Testis (tissue), 3 donors: ENCODE measurements around the gene COA4. TPM values are rescaled to one million over a fixed set of nuclear protein-coding genes. Genes with fewer than 3 reads are reported as not detected.

Experiments
- DNase-seq: peaks from one replicate; pipeline ENCODE4 v3.0.0-alpha.2; 2019
- H3K27ac ChIP-seq, 2 donors: fragments of 200-600 bp; sonication (generic); one replicate each; pipeline ENCODE4 v1.5.1; 2019
- H3K27me3 ChIP-seq: fragments of 200-600 bp; sonication (generic); one replicate; pipeline ENCODE4 v1.5.1; 2019
- H3K36me3 ChIP-seq: fragments of 200-600 bp; sonication (generic); one replicate; pipeline ENCODE4 v1.5.1; 2017; ENCODE audit warnings: low read depth; ENCODE audit errors: missing control alignments
- H3K4me1 ChIP-seq: fragments of 200-600 bp; sonication (generic); one replicate; pipeline ENCODE4 v1.5.1; 2019
- H3K4me3 ChIP-seq, 2 donors: fragments of 200-600 bp; sonication (generic); one replicate each; pipeline ENCODE4 v1.5.1; 2017 to 2019
- H3K9me3 ChIP-seq: fragments of 200-600 bp; sonication (generic); one replicate; pipeline ENCODE4 v1.5.1; 2017
- CTCF ChIP-seq, 3 experiments: fragments of 450-650 bp in 2 of 3; fragments of 200-600 bp in 1 of 3; sonication (generic) in 1 of 3; IDR thresholded peaks; one replicate each; pipeline ENCODE4 v1.5.1; 2016 to 2019; ENCODE audit warnings: antibody characterized with exemption in 3 of 3, mild to moderate bottlenecking in 2 of 3, moderate library complexity in 1 of 3
- POLR2A ChIP-seq: fragments of 450-650 bp; IDR thresholded peaks from one replicate; pipeline ENCODE4 v1.6.1; 2017; ENCODE audit warnings: antibody characterized with exemption, mild to moderate bottlenecking, moderate library complexity
- WGBS, 2 donors: methylation state at CpG; one replicate each; pipeline ENCODE4 v1.1.5; 2018; 5-methylcytosine and 5-hydroxymethylcytosine counted together
- intact Hi-C: fragments of 100-400 bp; cut with DNase I; formaldehyde crosslinking; loops from one replicate; pipeline ENCODE4 v1.15.1; 2023; ENCODE audit warnings: low total_unique reads
- polyA plus RNA-seq: library from polyadenylated mRNA; stranded (reverse); fragments of 350-450 nt; fragmentation: Illumina TruSeq; extraction: RNeasy Lipid Tissue Mini Kit (QIAGEN cat#74804); gene quantifications from one replicate; pipeline ENCODE4 v1.2.3, GENCODE V29; 2014; ENCODE audit warnings: low read depth, low replicate concordance; ENCODE audit not compliant: insufficient read depth
- total RNA-seq, 2 donors: library from RNA; depleted of rRNA; stranded (reverse); fragments of >200 nt; gene quantifications; one replicate each; pipeline ENCODE4 v1.2.3, GENCODE V29; 2016

The COA4 gene
- total and polyA plus RNA-seq, 3 donors from 2014 or later, result 60.5 to 76.5 (median 69.4) TPM

- H3K4me3 ChIP-seq, result no peak overlapping the region
- H3K27me3 ChIP-seq, result no peaks in the 10 kb centered on the region
- H3K36me3 ChIP-seq, result no peaks in the 10 kb centered on the region
- no peaks in the 10 kb centered on the region for H3K9me3 ChIP-seq
- H3K4me1 ChIP-seq, result no peaks in the 10 kb centered on the region
- no peak overlapping the region for H3K27ac ChIP-seq
- no peak for DNase-seq
- no peak for TF ChIP-seq CTCF (IDR thresholded peaks at IDR 0.05)
- TF ChIP-seq POLR2A, result no peak
- intact Hi-C loops, result no loop called here
- WGBS, 2 donors, result 88 to 95% methylated on average over 5 of the region's 5 CpGs
Observed at GRCh38 chr11:73894725-73895335, 18.2 kb upstream of the COA4 start.

- Histone ChIP-seq H3K4me1 (no peaks in the 10 kb centered on the region), H3K27ac (no peak overlapping the region), H3K9me3 (no peaks in the 10 kb centered on the region), H3K36me3 (no peaks in the 10 kb centered on the region), H3K27me3 (no peaks in the 10 kb centered on the region), H3K4me3 (no peak overlapping the region)
- 92 to 96% methylated on average over 3 of the region's 3 CpGs for WGBS, 2 donors
- TF ChIP-seq CTCF (IDR thresholded peaks at IDR 0.05) (no peak), POLR2A (no peak)
- intact Hi-C loops, result no loop called here
- no peak for DNase-seq
Observed at GRCh38 chr11:73893041-73893440, 16.4 kb upstream of the COA4 start.

- TF ChIP-seq POLR2A (no peak), CTCF (IDR thresholded peaks at IDR 0.05) (no peak)
- no peaks in the 10 kb centered on the region for H3K36me3 ChIP-seq
- no peak overlapping the region for H3K27ac ChIP-seq
- H3K9me3 ChIP-seq, result no peaks in the 10 kb centered on the region
- H3K4me1 ChIP-seq, result no peaks in the 10 kb centered on the region
- no peaks in the 10 kb centered on the region for H3K27me3 ChIP-seq
- H3K4me3 ChIP-seq, result no peak overlapping the region
- 87 to 100% methylated on average over 1 of the region's 1 CpG for WGBS, 2 donors
- DNase-seq, result no peak
- intact Hi-C loops, result no loop called here
Observed at GRCh38 chr11:73889536-73889935, 12.9 kb upstream of the COA4 start.

- Histone ChIP-seq H3K4me1 (no peaks in the 10 kb centered on the region), H3K27me3 (no peaks in the 10 kb centered on the region), H3K36me3 (no peaks in the 10 kb centered on the region), H3K27ac (no peak overlapping the region), H3K4me3 (no peak overlapping the region), H3K9me3 (no peaks in the 10 kb centered on the region)
- DNase-seq, result no peak
- TF ChIP-seq CTCF (IDR thresholded peaks at IDR 0.05) (no peak), POLR2A (no peak)
- intact Hi-C loops, result no loop called here
- 36 to 39% methylated on average over 1 of the region's 1 CpG for WGBS, 2 donors
Observed at GRCh38 chr11:73889019-73889418, 12.4 kb upstream of the COA4 start.

GRCh38 chr11:73888244-73888643 is 11.6 kb upstream of the COA4 start:
- intact Hi-C loops, result no loop called here
- Histone ChIP-seq H3K4me3 (no peak overlapping the region), H3K27me3 (no peaks in the 10 kb centered on the region), H3K4me1 (no peaks in the 10 kb centered on the region), H3K36me3 (no peaks in the 10 kb centered on the region), H3K9me3 (no peaks in the 10 kb centered on the region), H3K27ac (no peak overlapping the region)
- no peak for DNase-seq
- TF ChIP-seq CTCF (IDR thresholded peaks at IDR 0.05) (no peak), POLR2A (no peak)
- WGBS, 2 donors, result 93 to 94% methylated on average over 3 of the region's 3 CpGs
